SK-N-SH (cell line): Measurements from ENCODE around the gene SLC17A3. TPM values are rescaled to one million over a fixed set of nuclear protein-coding genes. Genes with fewer than 3 reads are reported as not detected.

Experiments
- CTCF ChIA-PET: fragments of 300-600, 350-600 bp; formaldehyde crosslinking; extraction: SDS; loops from one replicate; lab custom pipeline; 2021; lab: Yijun Ruan, JAX
- POLR2A ChIA-PET: fragments of 350-600 bp; sonication (Branson Sonifier 250); formaldehyde crosslinking; extraction: SDS; loops from one replicate; lab custom pipeline; 2020; ENCODE audit warnings: antibody characterized with exemption, inconsistent platforms; lab: Yijun Ruan, JAX
- DNase-seq: peaks from one replicate; pipeline ENCODE4 v3.0.0; 2012
- H2AFZ ChIP-seq: fragments of 200-600 bp; sonication (generic); 2 replicates; pipeline ENCODE4 v1.8.1; 2016; ENCODE audit warnings: antibody characterized with exemption, mild to moderate bottlenecking, low read depth
- H3F3A ChIP-seq: fragments of 200-600 bp; sonication (generic); replicated peaks from 2 replicates; pipeline ENCODE3; 2016; ENCODE audit warnings: antibody characterized with exemption, mild to moderate bottlenecking; ENCODE audit not compliant: insufficient read depth
- H3K27ac ChIP-seq, 2 experiments: fragments of 200-500 bp in 1 of 2; fragments of 200-600 bp in 1 of 2; sonication (Bioruptor generic) in 1 of 2; sonication (generic), shearing (Covaris generic) in 1 of 2; 2 replicates each; pipeline versions ENCODE4 v1.5.1 to v1.6.1; 2014 to 2016; ENCODE audit warnings: low read depth in 2 of 2, inconsistent platforms in 1 of 2, low read length in 1 of 2, mild to moderate bottlenecking in 1 of 2, mixed read lengths in 1 of 2
- H3K27me3 ChIP-seq: fragments of 200-600 bp; sonication (generic), shearing (Covaris generic); 2 replicates; pipeline ENCODE4 v1.6.1; 2016; ENCODE audit warnings: mixed run types; ENCODE audit not compliant: insufficient read depth
- H3K36me3 ChIP-seq, 2 experiments: fragments of 200-500 bp in 1 of 2; fragments of 200-600 bp in 1 of 2; sonication (Bioruptor generic) in 1 of 2; sonication (generic) in 1 of 2; replicated peaks in 1 of 2; 2 replicates each; pipeline versions ENCODE3 to v1.5.1; 2014 to 2016; ENCODE audit warnings: low read length in 1 of 2, mild to moderate bottlenecking in 1 of 2; ENCODE audit not compliant: insufficient read depth in 2 of 2, control insufficient read depth in 1 of 2
- H3K4me1 ChIP-seq, 2 experiments: fragments of 200-500 bp in 1 of 2; fragments of 200-600 bp in 1 of 2; sonication (Bioruptor generic) in 1 of 2; sonication (generic), shearing (Covaris generic) in 1 of 2; 2 replicates each; pipeline versions ENCODE4 v1.5.1 to v1.6.1; 2014 to 2016; ENCODE audit warnings: low read depth in 1 of 2, low read length in 1 of 2, mixed run types in 1 of 2; ENCODE audit not compliant: insufficient read depth in 2 of 2, control insufficient read depth in 1 of 2
- H3K4me2 ChIP-seq: fragments of 200-600 bp; sonication (generic), shearing (Covaris generic); 2 replicates; pipeline ENCODE4 v1.6.1; 2017; ENCODE audit warnings: mixed run types
- H3K4me3 ChIP-seq, 2 experiments: fragments of 200-500 bp in 1 of 2; fragments of 200-600 bp in 1 of 2; sonication (Bioruptor generic) in 1 of 2; sonication (generic), shearing (Covaris generic) in 1 of 2; 2 replicates each; pipeline versions ENCODE4 v1.5.1 to v1.8.1; 2014 to 2016; ENCODE audit warnings: low read depth in 2 of 2, inconsistent platforms in 1 of 2, low read length in 1 of 2, mild to moderate bottlenecking in 1 of 2, mixed read lengths in 1 of 2, moderate library complexity in 1 of 2
- H3K79me2 ChIP-seq: fragments of 200-600 bp; sonication (generic); 2 replicates; pipeline ENCODE4 v1.8.1; 2017; ENCODE audit warnings: mild to moderate bottlenecking; ENCODE audit not compliant: insufficient read depth
- H3K9ac ChIP-seq: fragments of 200-600 bp; sonication (generic); 2 replicates; pipeline ENCODE4 v1.6.1; 2017; ENCODE audit warnings: mixed run types
- H3K9me2 ChIP-seq: fragments of 200-600 bp; sonication (generic); 2 replicates; pipeline ENCODE4 v1.6.1; 2017; ENCODE audit warnings: mixed run types
- H3K9me3 ChIP-seq: fragments of 200-600 bp; sonication (generic); 2 replicates; pipeline ENCODE4 v1.6.1; 2017; ENCODE audit warnings: mixed run types, mild to moderate bottlenecking, moderate library complexity
- H4K20me1 ChIP-seq: fragments of 200-600 bp; sonication (generic); 2 replicates; pipeline ENCODE4 v1.6.1; 2017; ENCODE audit warnings: mild to moderate bottlenecking, mixed run types; ENCODE audit not compliant: insufficient read depth
- CHD2 ChIP-seq: fragments of 150-350 bp; IDR thresholded peaks from 2 replicates; pipeline ENCODE4 v1.6.1; 2018; ENCODE audit warnings: low read length; ENCODE audit not compliant: partially characterized antibody
- CTCF ChIP-seq: fragments of 200-600 bp; sonication (generic); IDR thresholded peaks from 2 replicates; pipeline ENCODE4 v1.6.1; 2017; ENCODE audit warnings: antibody characterized with exemption, mild to moderate bottlenecking, moderate library complexity
- EP300 ChIP-seq, 2 experiments: IDR thresholded peaks; 2 replicates each; pipeline versions ENCODE4 v1.4.0 to v1.6.1; 2012; ENCODE audit warnings: borderline replicate concordance in 1 of 2, low read depth in 1 of 2, low read length in 1 of 2
- EZH2phosphoT487 ChIP-seq: fragments of 200-600 bp; sonication (generic); IDR thresholded peaks from 2 replicates; pipeline ENCODE4 v1.6.1; 2017; ENCODE audit warnings: low read depth, mixed run types, mild to moderate bottlenecking, antibody characterized with exemption, moderate library complexity, borderline replicate concordance
- FOXJ3 ChIP-seq: sonication (generic); formaldehyde crosslinking; IDR thresholded peaks from 2 replicates; pipeline ENCODE4 v1.5.1; 2020; ENCODE audit warnings: mild to moderate bottlenecking, missing genetic modification reagents
- GATA2 ChIP-seq: sonication (generic); formaldehyde crosslinking; IDR thresholded peaks from 2 replicates; pipeline ENCODE4 v1.5.0; 2020; ENCODE audit warnings: mild to moderate bottlenecking, missing genetic modification reagents
- IRF3 ChIP-seq: fragments of 150-350 bp; IDR thresholded peaks from 2 replicates; pipeline ENCODE4 v1.6.1; 2016; ENCODE audit warnings: mild to moderate bottlenecking, low read depth, low read length
- MXI1 ChIP-seq: IDR thresholded peaks from 2 replicates; pipeline ENCODE4 v1.6.1; 2012; ENCODE audit warnings: mild to moderate bottlenecking, low read depth, low read length, improper control_type of control experiment
- NFIC ChIP-seq: IDR thresholded peaks from 2 replicates; pipeline ENCODE4 v1.4.0; 2012; ENCODE audit warnings: borderline replicate concordance
- RCOR1 ChIP-seq: fragments of 150-350 bp; IDR thresholded peaks from 2 replicates; pipeline ENCODE4 v1.6.1; 2017; ENCODE audit warnings: antibody characterized with exemption, low read length
- ZBTB33 ChIP-seq: IDR thresholded peaks from 2 replicates; pipeline ENCODE4 v1.4.0; 2012; ENCODE audit warnings: low read depth, borderline replicate concordance
- polyA plus RNA-seq, 3 experiments: library from polyadenylated mRNA; depleted of rRNA; stranded (reverse); fragments of >200 nt; gene quantifications; 2 replicates each; pipeline ENCODE4 v1.2.3, GENCODE V29; 2012

The SLC17A3 gene
- polyA plus RNA-seq, 1 of the 3 experiments (the other 2 are of a cell fraction), result not detected

GRCh38 chr6:25862199-25862598, 11.8 kb downstream of the SLC17A3 start (continued):
- no peak for TF ChIP-seq ZBTB33
- TF ChIP-seq NFIC, result no peak
- TF ChIP-seq CTCF, result no peak
- no peak for TF ChIP-seq FOXJ3
- TF ChIP-seq IRF3, result no peak

- ChIA-PET POLR2A (no interaction called here), CTCF (no interaction called here)
- DNase-seq, result peak; percentile 49
- Histone ChIP-seq H3K4me2 (no peak overlapping the region), H3K27ac (peak overlapping the region in 1 of 2 experiments; percentile 93; a peak in 2 of 4 replicates), H3F3A (no peaks in the 10 kb centered on the region), H3K9ac (no peak overlapping the region), H3K36me3 (no peaks in the 10 kb centered on the region), H4K20me1 (no peaks in the 10 kb centered on the region), H3K27me3 (no peaks in the 10 kb centered on the region), H3K4me1 (peaks cover 0 to 7% of the 10 kb centered on the region in 2 experiments; a peak in 2 of 4 replicates), H3K9me2 (no peaks in the 10 kb centered on the region), H2AFZ (no peak overlapping the region), H3K79me2 (no peaks in the 10 kb centered on the region), H3K4me3 (no peak overlapping the region), H3K9me3 (no peaks in the 10 kb centered on the region)
- no peak for TF ChIP-seq CTCF
- no peak for TF ChIP-seq EZH2phosphoT487
- TF ChIP-seq MXI1, result 0 out of 2 replicates have a peak, but pooled peaks have one; percentile 19
- peak in 1 of 2 experiments; percentile 93; a peak in 2 of 4 replicates for TF ChIP-seq EP300 (IDR thresholded peaks at IDR 0.05; ENCODE audit: borderline replicate concordance in 1 of 2, low read depth in 1 of 2, low read length in 1 of 2)
- TF ChIP-seq RCOR1, result peak; percentile 80; the same call in 1 of the 2 replicates
- no peak for TF ChIP-seq CHD2
- peak; percentile 47 for TF ChIP-seq GATA2
Measured at GRCh38 chr6:25852756-25853155, 21.3 kb downstream of the SLC17A3 start.
